H1 (cell line): Measurements from ENCODE around the gene FAIM2. TPM values are rescaled to one million over a fixed set of nuclear protein-coding genes. Genes with fewer than 3 reads are reported as not detected.

ENCODE experiments used
- EP300 ChIP-seq, 2 experiments: IDR thresholded peaks; 1 replicate in 1 of 2; 2 replicates in 1 of 2; pipeline ENCODE4 v1.6.1; 2011 to 2012; ENCODE audit warnings: low read depth in 2 of 2, low read length in 2 of 2, mild to moderate bottlenecking in 2 of 2, borderline replicate concordance in 1 of 2, inconsistent platforms in 1 of 2, moderate library complexity in 1 of 2
- FOSL1 ChIP-seq: IDR thresholded peaks from 2 replicates; pipeline ENCODE4 v1.6.1; 2011; ENCODE audit warnings: mild to moderate bottlenecking, low read depth, low read length, moderate library complexity; ENCODE audit not compliant: insufficient read depth
- GABPA ChIP-seq: IDR thresholded peaks from 2 replicates; pipeline ENCODE4 v1.6.1; 2011; ENCODE audit warnings: mild to moderate bottlenecking, low read length, moderate library complexity, borderline replicate concordance; ENCODE audit not compliant: insufficient read depth
- KDM4A ChIP-seq: IDR thresholded peaks from one replicate; pipeline ENCODE4 v1.7.1; 2012; ENCODE audit warnings: low read depth, mild to moderate bottlenecking, moderate library complexity, low read length, inconsistent platforms; ENCODE audit not compliant: severe bottlenecking
- SRF ChIP-seq: IDR thresholded peaks from 2 replicates; pipeline ENCODE4 v1.6.1; 2011; ENCODE audit warnings: mild to moderate bottlenecking, low read depth, low read length, moderate library complexity
- polyA plus RNA-seq, 7 experiments: library from polyadenylated mRNA; depleted of rRNA in 3 of 7; stranded (reverse) in 5 of 7; unstranded in 2 of 7; fragments of >200 nt in 5 of 7; fragments of 200-250 nt in 2 of 7; gene quantifications; 1 replicate in 5 of 7; 2 replicates in 1 of 7; 4 replicates in 1 of 7; pipeline versions ENCODE4 v1.2.1 to v1.2.3, GENCODE V29; 2011 to 2013; ENCODE audit warnings: missing spikeins in 2 of 7, mixed read lengths in 2 of 7
- total RNA-seq: library from RNA; stranded (reverse); fragmentation: NEBNext Ultra II Directional; extraction: Animal tissue kit (Norgen Biotek cat#: 25700); gene quantifications from 2 replicates; pipeline ENCODE4 v1.2.1, GENCODE V29; 2021
- TF ChIP-seq, protein P1 (sequence below): IDR thresholded peaks from 2 replicates; pipeline ENCODE4 v1.6.1; 2012; ENCODE audit warnings: inconsistent platforms

FAIM2 gene
- total and polyA plus RNA-seq, 2 of the 8 experiments (the other 6 are each of a cell fraction or from before 2014, with no cell fraction given) = 0.89 to 1.3 TPM

DNA sequence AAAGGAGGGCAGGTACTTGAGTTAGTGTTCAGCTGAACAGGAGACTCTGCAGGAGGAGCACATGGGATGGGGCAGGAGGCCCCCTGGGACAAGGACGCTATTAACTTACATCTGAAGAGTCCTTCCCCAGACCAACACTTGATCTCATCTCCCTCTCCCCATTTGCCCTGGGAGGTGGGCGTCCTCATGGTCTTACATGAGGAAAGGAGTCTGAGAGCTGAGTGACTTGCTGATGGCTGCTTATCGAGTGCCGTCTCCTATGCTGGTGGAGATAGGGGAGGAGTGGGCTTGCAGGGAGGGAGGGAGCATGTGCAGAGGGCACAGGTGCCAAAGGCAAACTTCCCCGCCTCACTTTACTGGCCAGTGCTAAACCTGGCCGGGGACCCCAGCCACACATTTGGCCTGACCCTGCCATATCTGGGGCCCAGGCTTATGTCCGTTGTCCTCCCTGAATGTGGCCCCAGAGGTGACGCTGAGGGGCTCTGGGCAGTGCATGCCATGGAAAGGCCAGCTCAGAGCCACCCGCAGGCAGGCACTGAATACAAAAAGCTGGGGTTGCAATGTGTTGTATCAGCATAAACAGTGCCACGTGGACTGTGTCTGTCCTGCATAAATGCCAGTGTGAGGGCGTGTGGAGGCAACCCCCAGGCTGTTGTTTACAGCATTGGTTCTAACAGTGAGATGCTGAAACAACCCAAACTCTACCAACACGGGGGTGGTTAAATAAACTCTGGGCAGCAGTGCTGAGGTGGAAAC is 29.4 kb downstream of the FAIM2 start (continued):
- TF ChIP-seq EP300 (IDR thresholded peaks at IDR 0.05; ENCODE audit: borderline replicate concordance in 1 of 2, low read depth in 2 of 2, low read length in 2 of 2) (no peak), FOSL1 (no peak), SRF (no peak), GABPA (no peak), KDM4A (no peak)
- TF ChIP-seq, protein P1, sequence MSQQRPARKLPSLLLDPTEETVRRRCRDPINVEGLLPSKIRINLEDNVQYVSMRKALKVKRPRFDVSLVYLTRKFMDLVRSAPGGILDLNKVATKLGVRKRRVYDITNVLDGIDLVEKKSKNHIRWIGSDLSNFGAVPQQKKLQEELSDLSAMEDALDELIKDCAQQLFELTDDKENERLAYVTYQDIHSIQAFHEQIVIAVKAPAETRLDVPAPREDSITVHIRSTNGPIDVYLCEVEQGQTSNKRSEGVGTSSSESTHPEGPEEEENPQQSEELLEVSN = no peak
- TF ChIP-seq, all 59 proteins: peak for 0
